ENCODE measurements around the gene NARS2. TPM values are rescaled to one million over a fixed set of nuclear protein-coding genes. Genes with fewer than 3 reads are reported as not detected.
A peak's percentile ranks its signal among the peaks of the same experiment; 100 is the strongest.
"Not testable (repeated sequence)": the region's sequence is repeated elsewhere in the genome, so short reads cannot be mapped to it uniquely, and the experiment has no call there.

NARS2 gene
- total RNA-seq, 1 donor = 37.1 TPM

GRCh38 chr11:78465169-78465942, 109.3 kb downstream of the NARS2 start:
- TF ChIP-seq CTCF (IDR thresholded peaks at IDR 0.05; ENCODE audit: insufficient read depth, low read depth, low read length) = no peak
- DNase-seq (ENCODE audit: low read depth) = no peak
- no peak overlapping the region for H3K4me3 ChIP-seq (ENCODE audit: low read depth, low read length)

- H3K4me3 ChIP-seq (ENCODE audit: low read depth, low read length); DNase-seq (ENCODE audit: low read depth): not testable (repeated sequence)
Measured at GRCh38 chr11:78464787-78465168, 109.9 kb downstream of the NARS2 start.

GRCh38 chr11:78460471-78460870, 114.2 kb downstream of the NARS2 start:
- no peak for DNase-seq (ENCODE audit: low read depth)
- TF ChIP-seq CTCF (IDR thresholded peaks at IDR 0.05; ENCODE audit: insufficient read depth, low read depth, low read length) = no peak
- no peak overlapping the region for H3K4me3 ChIP-seq (ENCODE audit: low read depth, low read length)

- no peak for TF ChIP-seq CTCF (IDR thresholded peaks at IDR 0.05; ENCODE audit: insufficient read depth, low read depth, low read length)
- no peak overlapping the region for H3K4me3 ChIP-seq (ENCODE audit: low read depth, low read length)
- DNase-seq (ENCODE audit: low read depth) = no peak
Measured at GRCh38 chr11:78459738-78460137, 114.9 kb downstream of the NARS2 start.

- DNase-seq (ENCODE audit: low read depth) = no peak
- no peak for TF ChIP-seq CTCF (IDR thresholded peaks at IDR 0.05; ENCODE audit: insufficient read depth, low read depth, low read length)
- H3K4me3 ChIP-seq (ENCODE audit: low read depth, low read length) = no peak overlapping the region
Measured at GRCh38 chr11:78457448-78457847, 117.2 kb downstream of the NARS2 start.

- peak; percentile 75 for DNase-seq (ENCODE audit: low read depth)
- no peak for TF ChIP-seq CTCF (IDR thresholded peaks at IDR 0.05; ENCODE audit: insufficient read depth, low read depth, low read length)
Measured at GRCh38 chr11:78453140-78453935, 121.3 kb downstream of the NARS2 start.

GRCh38 chr11:78451371-78452150, 123.1 kb downstream of the NARS2 start:
- DNase-seq (ENCODE audit: low read depth) = no peak
- no peak for TF ChIP-seq CTCF (IDR thresholded peaks at IDR 0.05; ENCODE audit: insufficient read depth, low read depth, low read length)

More at GRCh38 chr11:78453140-78453935, 121.3 kb downstream of the NARS2 start:
- H3K4me3 ChIP-seq (ENCODE audit: low read depth, low read length) = no peak overlapping the region

More at GRCh38 chr11:78451371-78452150, 123.1 kb downstream of the NARS2 start:
- no peak overlapping the region for H3K4me3 ChIP-seq (ENCODE audit: low read depth, low read length)
